Omental fat pad (tissue), 4 donors: Measurements from ENCODE around the gene ZNF575. TPM values are rescaled to one million over a fixed set of nuclear protein-coding genes. Genes with fewer than 3 reads are reported as not detected.

Experiments
- ATAC-seq: fragments of 150-250 bp; one replicate; pipeline ENCODE4 v1.9.1; 2016; ENCODE audit warnings: mild to moderate bottlenecking, moderate library complexity; ENCODE audit not compliant: low FRiP score
- DNase-seq: peaks from one replicate; pipeline ENCODE4 v3.0.0-alpha.2; 2019; ENCODE audit warnings: low spot score
- total RNA-seq, 4 donors: library from RNA; depleted of rRNA; stranded (reverse); fragments of >200 nt; gene quantifications; one replicate each; pipeline ENCODE4 v1.1.0, GENCODE V29; 2016
- TF ChIP-seq, protein P1 (sequence below), 3 donors: fragments of 450-650 bp; IDR thresholded peaks; one replicate each; pipeline ENCODE4 v1.5.1; 2016 to 2017; ENCODE audit warnings: antibody characterized with exemption in 3 of 3, mild to moderate bottlenecking in 3 of 3, moderate library complexity in 2 of 3

The ZNF575 gene
- total RNA-seq, 4 donors from 2014 or later, result 0.47 TPM; not detected in 3

DNA sequence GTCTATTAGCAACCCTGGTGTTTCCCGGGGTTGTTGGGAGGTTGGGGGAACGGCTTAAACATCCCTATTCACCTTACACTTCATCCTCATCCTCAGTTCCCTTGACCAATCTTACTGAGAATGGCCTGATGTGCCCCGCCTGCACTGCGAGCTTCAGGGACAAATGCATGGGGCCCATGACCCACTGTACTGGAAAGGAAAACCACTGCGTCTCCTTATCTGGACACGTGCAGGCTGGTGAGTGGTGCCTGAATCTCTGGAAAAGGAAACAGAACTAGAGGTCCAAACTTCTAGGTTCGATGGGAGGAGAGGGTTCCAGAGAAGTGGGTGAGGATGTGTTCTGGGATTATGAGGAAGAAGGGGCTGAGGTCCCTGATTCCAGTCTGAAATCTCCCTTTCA, 48.5 kb downstream of the ZNF575 start:
- TF ChIP-seq, protein P1, sequence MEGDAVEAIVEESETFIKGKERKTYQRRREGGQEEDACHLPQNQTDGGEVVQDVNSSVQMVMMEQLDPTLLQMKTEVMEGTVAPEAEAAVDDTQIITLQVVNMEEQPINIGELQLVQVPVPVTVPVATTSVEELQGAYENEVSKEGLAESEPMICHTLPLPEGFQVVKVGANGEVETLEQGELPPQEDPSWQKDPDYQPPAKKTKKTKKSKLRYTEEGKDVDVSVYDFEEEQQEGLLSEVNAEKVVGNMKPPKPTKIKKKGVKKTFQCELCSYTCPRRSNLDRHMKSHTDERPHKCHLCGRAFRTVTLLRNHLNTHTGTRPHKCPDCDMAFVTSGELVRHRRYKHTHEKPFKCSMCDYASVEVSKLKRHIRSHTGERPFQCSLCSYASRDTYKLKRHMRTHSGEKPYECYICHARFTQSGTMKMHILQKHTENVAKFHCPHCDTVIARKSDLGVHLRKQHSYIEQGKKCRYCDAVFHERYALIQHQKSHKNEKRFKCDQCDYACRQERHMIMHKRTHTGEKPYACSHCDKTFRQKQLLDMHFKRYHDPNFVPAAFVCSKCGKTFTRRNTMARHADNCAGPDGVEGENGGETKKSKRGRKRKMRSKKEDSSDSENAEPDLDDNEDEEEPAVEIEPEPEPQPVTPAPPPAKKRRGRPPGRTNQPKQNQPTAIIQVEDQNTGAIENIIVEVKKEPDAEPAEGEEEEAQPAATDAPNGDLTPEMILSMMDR (IDR thresholded peaks at IDR 0.05), result no peak
- DNase-seq (no peak), ATAC-seq (no peak)

DNA sequence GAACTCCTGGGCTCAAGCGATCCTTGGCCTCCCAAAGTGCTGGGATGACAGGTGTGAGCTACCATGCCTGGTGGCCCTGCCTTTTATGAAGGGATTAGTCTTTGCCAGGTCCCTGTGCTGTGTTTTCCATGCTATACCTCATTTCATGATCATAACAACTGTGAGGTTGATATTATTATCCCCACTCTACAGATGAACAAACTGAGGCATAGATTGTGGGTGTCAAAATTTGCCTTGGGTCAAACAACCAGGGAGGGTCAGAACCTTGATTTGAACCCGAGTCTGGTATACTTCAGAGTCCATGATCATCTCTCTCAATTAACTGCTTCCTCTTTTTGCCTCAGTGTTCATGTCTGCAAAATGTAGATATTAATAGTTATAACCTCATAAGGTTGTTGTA, 49.5 kb downstream of the ZNF575 start:
- ATAC-seq (no peak), DNase-seq (no peak)
- TF ChIP-seq, protein P1 (IDR thresholded peaks at IDR 0.05), result no peak

DNA sequence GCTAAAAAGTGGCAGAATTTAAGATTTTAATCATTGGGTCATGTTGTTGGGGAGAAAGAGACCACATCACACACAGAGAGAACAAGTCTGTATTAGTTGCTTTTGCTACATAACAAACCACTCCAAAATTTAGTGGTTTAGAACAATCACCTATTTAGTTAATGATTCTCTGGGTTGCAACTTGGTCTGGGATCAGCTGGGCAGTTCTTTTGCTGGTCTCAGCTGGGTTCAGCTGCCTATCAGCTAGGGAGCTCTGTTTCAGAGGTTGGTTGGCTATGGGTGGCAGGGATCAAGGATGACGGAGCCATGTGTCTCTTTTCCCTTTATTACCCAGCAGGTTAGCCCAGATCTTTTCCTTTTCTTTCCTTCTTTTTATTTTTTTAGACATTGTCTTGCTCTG, 51.5 kb downstream of the ZNF575 start:
- TF ChIP-seq, protein P1 (IDR thresholded peaks at IDR 0.05), result no peak
- no peak for ATAC-seq
- no peak for DNase-seq

Other genes starting within 250 kb of the ZNF575 start
- 10 to 100 TPM in 1 of 4 donors, 1 to 10 TPM in 2, under 1 TPM in 1; 0.72 to 20.3 (median 3.5) TPM for gene CD177, start 179.5 kb upstream of the ZNF575 start, total RNA-seq
- gene TEX101, start 118.3 kb upstream of the ZNF575 start, total RNA-seq, result not detected
- gene LYPD3, start 67.6 kb upstream of the ZNF575 start, total RNA-seq, result 10 to 100 TPM in 1 of 4 donors, 1 to 10 TPM in 1, under 1 TPM in 1, not detected in 1; 0.47 to 26.4 (median 1.9) TPM
- gene PHLDB3, start 28.4 kb upstream of the ZNF575 start, total RNA-seq, result 1 to 10 TPM; 2.0 to 8.7 (median 3.9) TPM
- 10 to 100 TPM; 32.4 to 52.3 (median 41.3) TPM for gene ETHE1, start 6.0 kb upstream of the ZNF575 start, total RNA-seq
- 10 to 100 TPM; 13.0 to 24.1 (median 15.8) TPM for gene XRCC1, start 42.3 kb downstream of the ZNF575 start, total RNA-seq
- gene PINLYP, start 42.6 kb downstream of the ZNF575 start, total RNA-seq, result 10 to 100 TPM in 2 of 4 donors, 1 to 10 TPM in 2; 3.8 to 18.4 (median 8.6) TPM
- gene IRGQ, start 62.9 kb downstream of the ZNF575 start, total RNA-seq, result 10 to 100 TPM; 14.4 to 24.0 (median 17.6) TPM
- gene ZNF576, start 63.4 kb downstream of the ZNF575 start, total RNA-seq, result 10 to 100 TPM; 12.3 to 15.0 (median 13.3) TPM
- gene SRRM5, start 78.9 kb downstream of the ZNF575 start, total RNA-seq, result under 1 TPM in 3 of 4 donors, not detected in 1; 0.12 to 0.46 (median 0.38) TPM
- 10 to 100 TPM; 15.4 to 22.1 (median 16.2) TPM for gene ZNF428, start 86.4 kb downstream of the ZNF575 start, total RNA-seq
- gene CADM4, start 106.7 kb downstream of the ZNF575 start, total RNA-seq, result 1 to 10 TPM in 3 of 4 donors, under 1 TPM in 1; 0.79 to 3.5 (median 2.5) TPM
- 100 to 1,000 TPM in 2 of 4 donors, 10 to 100 TPM in 2; 36.3 to 250 (median 88.0) TPM for gene PLAUR, start 137.0 kb downstream of the ZNF575 start, total RNA-seq
- not detected for gene IRGC, start 182.9 kb downstream of the ZNF575 start, total RNA-seq
- gene SMG9, start 221.8 kb downstream of the ZNF575 start, total RNA-seq, result 10 to 100 TPM; 13.7 to 22.8 (median 15.5) TPM
- gene KCNN4, start 247.8 kb downstream of the ZNF575 start, total RNA-seq, result 10 to 100 TPM in 1 of 4 donors, 1 to 10 TPM in 2, under 1 TPM in 1; 0.74 to 19.1 (median 2.6) TPM